Lower leg skin (tissue), 3 donors: ENCODE results near the gene MYO3B.

Source experiments
- POLR2A ChIP-seq, 2 donors: fragments of 450-650 bp; IDR thresholded peaks; one replicate each; pipeline ENCODE4 v1.6.1; 2016 to 2017; ENCODE audit warnings: antibody characterized with exemption in 2 of 2, mild to moderate bottlenecking in 1 of 2, moderate library complexity in 1 of 2
- TF ChIP-seq, protein P1 (sequence below), 3 donors: fragments of 450-650 bp; IDR thresholded peaks; one replicate each; pipeline ENCODE4 v1.5.1; 2016; ENCODE audit warnings: antibody characterized with exemption in 3 of 3, mild to moderate bottlenecking in 3 of 3, moderate library complexity in 2 of 3

DNA sequence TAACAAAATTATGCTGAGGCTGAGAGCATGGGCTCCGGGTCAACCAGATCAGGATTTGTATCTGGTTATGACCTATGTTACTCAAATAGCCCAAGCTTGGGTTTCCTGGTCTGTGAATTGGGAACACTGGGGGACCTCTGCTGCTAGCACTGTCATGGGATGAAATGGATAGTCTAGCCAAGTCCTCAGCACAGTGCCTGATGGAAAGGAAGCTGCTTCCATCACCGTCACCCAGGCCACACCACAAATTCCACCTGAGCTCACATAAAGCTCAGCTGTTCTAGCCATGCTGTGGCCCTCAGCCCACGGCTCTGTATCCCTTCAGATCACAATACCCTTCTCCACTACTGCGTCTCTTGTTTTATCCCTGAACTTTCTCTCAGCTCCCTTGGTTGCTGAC is 357.6 kb downstream of the MYO3B start:
- TF ChIP-seq, protein P1, sequence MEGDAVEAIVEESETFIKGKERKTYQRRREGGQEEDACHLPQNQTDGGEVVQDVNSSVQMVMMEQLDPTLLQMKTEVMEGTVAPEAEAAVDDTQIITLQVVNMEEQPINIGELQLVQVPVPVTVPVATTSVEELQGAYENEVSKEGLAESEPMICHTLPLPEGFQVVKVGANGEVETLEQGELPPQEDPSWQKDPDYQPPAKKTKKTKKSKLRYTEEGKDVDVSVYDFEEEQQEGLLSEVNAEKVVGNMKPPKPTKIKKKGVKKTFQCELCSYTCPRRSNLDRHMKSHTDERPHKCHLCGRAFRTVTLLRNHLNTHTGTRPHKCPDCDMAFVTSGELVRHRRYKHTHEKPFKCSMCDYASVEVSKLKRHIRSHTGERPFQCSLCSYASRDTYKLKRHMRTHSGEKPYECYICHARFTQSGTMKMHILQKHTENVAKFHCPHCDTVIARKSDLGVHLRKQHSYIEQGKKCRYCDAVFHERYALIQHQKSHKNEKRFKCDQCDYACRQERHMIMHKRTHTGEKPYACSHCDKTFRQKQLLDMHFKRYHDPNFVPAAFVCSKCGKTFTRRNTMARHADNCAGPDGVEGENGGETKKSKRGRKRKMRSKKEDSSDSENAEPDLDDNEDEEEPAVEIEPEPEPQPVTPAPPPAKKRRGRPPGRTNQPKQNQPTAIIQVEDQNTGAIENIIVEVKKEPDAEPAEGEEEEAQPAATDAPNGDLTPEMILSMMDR (IDR thresholded peaks at IDR 0.05), result no peak
- no peak for TF ChIP-seq POLR2A (IDR thresholded peaks at IDR 0.05)
